GM12874 (cell line): Measurements from ENCODE around the gene ZC2HC1B.

Experiments used
- TF ChIP-seq, protein P1 (sequence below): IDR thresholded peaks from 2 replicates; pipeline ENCODE4 v1.5.1; 2011; ENCODE audit warnings: low read depth, mild to moderate bottlenecking, control low read depth, low read length, moderate library complexity; ENCODE audit not compliant: insufficient read depth

The ZC2HC1B gene

DNA sequence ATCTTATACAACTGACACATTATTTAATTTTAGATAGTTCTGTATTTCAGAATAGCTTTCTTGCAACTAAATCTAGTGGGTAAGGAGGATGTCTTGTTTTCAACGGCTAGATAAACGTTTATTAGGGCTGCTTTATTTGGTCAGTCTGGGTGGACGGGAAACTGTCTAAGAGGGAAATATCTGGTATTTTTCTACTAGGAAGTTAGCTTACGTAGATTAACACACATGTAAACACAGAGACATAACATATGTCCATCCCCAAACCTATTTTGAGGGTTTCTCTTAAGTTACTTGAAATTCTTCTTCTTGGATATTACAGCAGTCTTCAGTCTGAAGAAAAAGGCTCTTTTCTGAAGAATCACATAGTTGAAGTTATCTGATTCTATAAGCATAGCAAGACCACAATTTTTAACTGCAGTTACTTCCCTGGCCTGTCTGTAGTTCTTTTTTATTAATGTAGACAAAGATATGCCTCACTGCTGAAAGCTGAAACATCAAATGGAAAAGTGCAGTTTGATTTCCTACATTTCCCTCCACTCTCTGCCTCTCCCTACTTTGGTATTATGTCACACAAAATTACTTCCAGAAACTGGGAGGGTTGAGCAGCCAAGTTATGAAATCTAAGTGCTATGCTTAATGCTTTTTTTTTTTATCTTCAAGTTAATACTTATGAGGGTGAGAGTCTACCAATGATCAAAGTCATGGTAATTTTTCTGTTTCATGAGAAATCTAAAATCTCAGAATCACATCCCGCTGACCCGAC is 106.4 kb downstream of the ZC2HC1B start:
- TF ChIP-seq, protein P1, sequence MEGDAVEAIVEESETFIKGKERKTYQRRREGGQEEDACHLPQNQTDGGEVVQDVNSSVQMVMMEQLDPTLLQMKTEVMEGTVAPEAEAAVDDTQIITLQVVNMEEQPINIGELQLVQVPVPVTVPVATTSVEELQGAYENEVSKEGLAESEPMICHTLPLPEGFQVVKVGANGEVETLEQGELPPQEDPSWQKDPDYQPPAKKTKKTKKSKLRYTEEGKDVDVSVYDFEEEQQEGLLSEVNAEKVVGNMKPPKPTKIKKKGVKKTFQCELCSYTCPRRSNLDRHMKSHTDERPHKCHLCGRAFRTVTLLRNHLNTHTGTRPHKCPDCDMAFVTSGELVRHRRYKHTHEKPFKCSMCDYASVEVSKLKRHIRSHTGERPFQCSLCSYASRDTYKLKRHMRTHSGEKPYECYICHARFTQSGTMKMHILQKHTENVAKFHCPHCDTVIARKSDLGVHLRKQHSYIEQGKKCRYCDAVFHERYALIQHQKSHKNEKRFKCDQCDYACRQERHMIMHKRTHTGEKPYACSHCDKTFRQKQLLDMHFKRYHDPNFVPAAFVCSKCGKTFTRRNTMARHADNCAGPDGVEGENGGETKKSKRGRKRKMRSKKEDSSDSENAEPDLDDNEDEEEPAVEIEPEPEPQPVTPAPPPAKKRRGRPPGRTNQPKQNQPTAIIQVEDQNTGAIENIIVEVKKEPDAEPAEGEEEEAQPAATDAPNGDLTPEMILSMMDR = no peak

DNA sequence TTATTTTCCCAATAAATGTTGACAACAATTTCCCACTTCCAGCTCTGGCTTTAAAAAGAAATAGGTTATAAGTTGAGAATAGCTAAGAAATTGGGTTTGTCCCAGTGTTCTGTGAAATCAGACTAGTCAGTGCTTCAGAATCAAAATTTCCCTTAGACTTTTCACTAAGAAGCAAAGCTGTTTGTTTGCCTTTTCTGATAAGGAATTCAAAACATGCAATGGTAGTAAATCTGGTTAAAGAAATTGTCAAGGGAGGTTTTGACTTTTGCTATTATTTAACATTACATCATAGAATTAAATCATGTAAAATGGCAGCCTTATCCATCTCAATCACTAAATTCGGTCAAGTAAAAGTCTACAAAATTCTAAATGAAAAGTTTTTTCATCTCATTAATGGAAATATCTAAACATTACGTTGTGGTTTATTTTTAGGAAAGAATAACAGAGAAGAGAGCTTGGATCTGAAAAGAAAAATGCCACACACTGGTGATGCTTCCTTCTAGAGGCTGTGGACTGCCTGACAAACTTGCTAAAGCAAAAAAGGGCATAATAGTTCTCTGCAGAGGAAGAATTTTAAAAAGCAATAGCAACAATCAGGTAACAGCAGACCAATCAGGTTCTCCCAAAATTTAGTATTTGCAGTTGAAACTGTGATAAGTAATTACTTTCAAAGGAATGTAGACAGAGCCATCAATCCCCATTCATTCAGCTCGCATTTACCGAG is 107.4 kb downstream of the ZC2HC1B start:
- TF ChIP-seq, protein P1 = no peak

DNA sequence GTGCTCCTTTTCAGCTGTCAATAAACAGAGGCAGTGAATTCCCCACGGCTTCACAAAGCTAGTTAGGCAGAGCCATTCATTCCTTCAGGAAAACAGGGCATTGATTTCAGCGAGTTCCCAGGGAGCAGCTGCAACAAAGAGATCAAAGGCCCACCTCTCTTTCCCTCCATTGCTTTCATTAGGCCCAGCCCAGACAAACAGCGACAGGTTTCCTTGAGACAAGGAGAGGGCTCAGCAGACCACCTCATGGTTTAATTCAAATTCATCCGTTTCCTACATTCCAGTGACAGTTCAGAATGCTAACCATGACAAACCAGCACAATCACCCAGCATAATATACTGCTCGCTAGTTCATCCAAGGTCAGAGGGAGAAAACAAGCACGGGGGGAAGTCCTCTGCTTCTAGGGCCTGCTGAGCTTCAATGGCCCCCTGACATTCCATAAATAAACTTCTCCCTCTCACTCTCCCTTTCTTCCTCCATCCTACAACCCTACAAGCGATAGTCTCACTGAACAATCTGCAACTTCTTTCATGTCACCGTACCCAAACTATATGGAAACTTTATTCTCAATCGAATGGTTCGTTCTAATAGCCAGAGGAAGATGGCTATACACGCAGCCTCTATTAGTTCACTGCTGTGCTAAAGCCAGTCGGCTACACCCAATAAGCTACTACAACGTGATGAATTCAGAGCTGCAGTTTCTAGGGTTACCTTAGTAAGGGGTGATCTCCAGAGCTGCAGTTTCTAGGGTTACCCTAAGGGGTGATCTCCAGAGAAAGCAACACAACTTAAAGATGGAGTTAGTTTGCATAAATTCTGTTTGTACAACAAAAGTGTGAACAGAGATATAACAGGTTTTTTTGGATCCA is 109.1 kb downstream of the ZC2HC1B start:
- TF ChIP-seq, protein P1 = no peak

DNA sequence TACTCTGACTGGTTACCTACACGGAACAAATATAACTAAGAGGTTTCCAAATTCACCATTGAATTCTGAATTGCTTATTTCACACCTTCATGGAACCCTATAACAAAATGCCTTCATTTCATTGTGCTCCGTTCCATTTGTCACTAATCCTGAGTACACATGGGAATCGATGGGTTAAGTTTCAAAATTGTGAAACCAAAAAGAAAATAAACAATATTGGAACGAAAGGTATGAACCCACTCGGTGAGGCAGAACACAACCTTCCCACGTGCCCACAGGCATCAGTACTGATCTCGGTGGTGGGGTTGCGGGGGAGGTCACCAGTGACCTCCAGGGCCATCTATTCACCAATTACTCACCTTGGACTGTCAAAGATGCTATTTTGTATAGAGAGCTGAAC is 109.8 kb downstream of the ZC2HC1B start:
- TF ChIP-seq, protein P1 = no peak

DNA sequence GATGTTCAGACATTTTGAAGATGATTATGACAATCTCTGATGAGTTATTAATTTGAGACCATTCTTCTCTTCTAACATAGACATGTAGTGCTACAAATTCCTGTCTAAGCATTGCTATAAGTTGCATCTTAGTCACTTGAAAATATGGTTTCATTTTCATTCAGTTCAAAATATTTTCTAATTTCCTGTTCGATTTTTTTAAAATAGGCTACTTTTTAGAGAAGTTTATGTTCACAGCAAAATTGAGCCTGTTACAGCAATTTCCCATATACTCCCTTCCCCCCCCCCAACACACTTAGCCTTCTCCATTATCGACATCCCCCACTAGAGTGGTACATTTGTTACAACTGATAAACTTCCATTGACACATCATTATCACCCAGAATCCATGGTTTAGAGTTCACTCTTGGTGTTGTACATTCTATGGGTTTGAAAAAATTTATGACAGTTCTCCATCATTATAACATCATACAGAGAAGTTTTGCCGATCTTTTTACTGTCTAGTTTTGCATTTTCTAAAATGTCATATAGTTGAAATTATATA is 112.6 kb downstream of the ZC2HC1B start:
- TF ChIP-seq, protein P1 = no peak

DNA sequence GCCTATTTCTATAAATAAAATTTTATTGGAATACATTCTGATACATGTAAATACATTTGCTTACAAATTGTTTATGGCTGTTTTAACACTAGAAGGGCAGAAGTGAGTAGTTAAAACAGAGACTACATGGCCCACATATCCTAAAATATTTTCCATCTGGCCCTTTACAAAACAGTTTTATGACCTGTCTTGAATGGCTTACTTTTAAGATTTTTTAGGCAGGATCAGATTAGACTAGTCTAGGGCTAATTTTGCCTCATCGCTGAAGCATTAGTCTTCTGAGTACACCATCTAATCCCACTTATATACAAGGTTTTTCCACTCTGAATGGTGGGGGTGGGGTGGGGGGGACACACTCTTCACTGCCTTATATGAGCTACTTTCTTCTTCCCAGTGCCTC is 116.6 kb downstream of the ZC2HC1B start:
- TF ChIP-seq, protein P1 = no peak

DNA sequence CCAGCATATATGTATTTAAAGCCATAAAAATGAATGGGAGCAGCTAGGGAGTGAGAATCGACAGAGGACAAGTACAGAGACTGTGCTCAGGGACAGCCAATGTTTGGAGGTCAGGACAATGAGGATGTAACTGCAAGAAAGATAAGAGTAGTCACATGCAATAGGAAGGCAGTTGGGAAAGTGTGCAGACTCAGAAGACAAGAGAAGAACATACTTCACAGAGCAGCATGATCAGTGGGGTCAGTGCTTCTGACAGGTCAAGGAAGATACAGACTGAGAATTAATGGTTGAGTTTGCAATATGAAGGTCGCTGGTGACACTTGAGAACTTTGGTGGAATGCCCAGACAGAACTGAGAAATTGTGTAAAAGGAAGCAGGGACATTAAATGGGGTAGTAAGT is 118.7 kb downstream of the ZC2HC1B start:
- TF ChIP-seq, protein P1 = no peak
